Large intestine (tissue), 3 donors: ENCODE measurements around the gene EGFR. TPM values are rescaled to one million over a fixed set of nuclear protein-coding genes. Genes with fewer than 3 reads are reported as not detected.
A peak's percentile ranks its signal among the peaks of the same experiment; 100 is the strongest.

Experiments used
- DNase-seq, 2 donors: peaks; one replicate each; pipeline versions ENCODE4 v3.0.0 to v3.0.0-alpha.2; 2013
- H3K27ac ChIP-seq: one replicate; pipeline ENCODE4 v1.5.1; 2013; ENCODE audit warnings: low read length
- H3K27me3 ChIP-seq: 2 replicates; pipeline ENCODE4 v1.6.1; 2013; ENCODE audit warnings: low read length; ENCODE audit not compliant: control insufficient read depth, insufficient read depth
- H3K36me3 ChIP-seq: 2 replicates; pipeline ENCODE4 v1.6.1; 2013; ENCODE audit warnings: low read length; ENCODE audit not compliant: control insufficient read depth, insufficient read depth
- H3K4me1 ChIP-seq: one replicate; pipeline ENCODE4 v1.6.1; 2013; ENCODE audit warnings: low read length; ENCODE audit not compliant: control insufficient read depth, insufficient read depth
- H3K4me3 ChIP-seq: one replicate; pipeline ENCODE4 v1.5.1; 2013; ENCODE audit warnings: low read length
- H3K9me3 ChIP-seq: one replicate; pipeline ENCODE4 v1.6.1; 2013; ENCODE audit warnings: mild to moderate bottlenecking, low read depth, low read length, moderate library complexity; ENCODE audit not compliant: control insufficient read depth
- WGBS: methylation state at CpG from one replicate; pipeline ENCODE4 v1.1.5; 2013; ENCODE audit warnings: low lambda C conversion rate; ENCODE audit not compliant: insufficient coverage; 5-methylcytosine and 5-hydroxymethylcytosine counted together
- polyA plus RNA-seq: library from polyadenylated mRNA; unstranded; fragments of 120-200 nt; gene quantifications from one replicate; pipeline ENCODE4 v1.2.1, GENCODE V29; 2013

EGFR gene
- polyA plus RNA-seq, 1 donor = 22.9 TPM

- Histone ChIP-seq H3K4me1 (no peaks in the 10 kb centered on the region), H3K9me3 (no peaks in the 10 kb centered on the region), H3K4me3 (no peak overlapping the region), H3K27me3 (no peaks in the 10 kb centered on the region), H3K36me3 (no peaks in the 10 kb centered on the region), H3K27ac (no peak overlapping the region)
- DNase-seq = peak; percentile 14 to 19
- WGBS = 29% methylated on average over 1 of the region's 1 CpG
These were observed 31.0 kb upstream of the EGFR start for GRCh38 chr7:54987772-54988171.

- WGBS = no CpG with 5 or more reads among the region's 2 CpGs
- Histone ChIP-seq H3K27ac (no peak overlapping the region), H3K36me3 (no peaks in the 10 kb centered on the region), H3K4me3 (no peak overlapping the region), H3K9me3 (no peaks in the 10 kb centered on the region), H3K27me3 (no peaks in the 10 kb centered on the region), H3K4me1 (no peaks in the 10 kb centered on the region)
- no peak for DNase-seq
These were observed 30.3 kb upstream of the EGFR start for GRCh38 chr7:54988516-54988915.

GRCh38 chr7:54989453-54990225, 29.2 kb upstream of the EGFR start:
- Histone ChIP-seq H3K27me3 (no peaks in the 10 kb centered on the region), H3K4me1 (no peaks in the 10 kb centered on the region), H3K27ac (no peak overlapping the region), H3K9me3 (no peaks in the 10 kb centered on the region), H3K4me3 (no peak overlapping the region), H3K36me3 (no peaks in the 10 kb centered on the region)
- no peak for DNase-seq
- WGBS = 95% methylated on average over 4 of the region's 4 CpGs

GRCh38 chr7:54991341-54991740, 27.5 kb upstream of the EGFR start:
- Histone ChIP-seq H3K4me1 (peaks cover 4% of the 10 kb centered on the region), H3K27me3 (no peaks in the 10 kb centered on the region), H3K4me3 (no peak overlapping the region), H3K9me3 (no peaks in the 10 kb centered on the region), H3K36me3 (no peaks in the 10 kb centered on the region), H3K27ac (no peak overlapping the region)
- no peak for DNase-seq
- no CpG with 5 or more reads among the region's 13 CpGs for WGBS

GRCh38 chr7:54992871-54993475, 25.8 kb upstream of the EGFR start:
- no peak for DNase-seq
- Histone ChIP-seq H3K4me3 (no peak overlapping the region), H3K9me3 (no peaks in the 10 kb centered on the region), H3K27me3 (no peaks in the 10 kb centered on the region), H3K36me3 (no peaks in the 10 kb centered on the region), H3K27ac (no peak overlapping the region), H3K4me1 (peaks cover 4% of the 10 kb centered on the region)
- no CpG with 5 or more reads among the region's 4 CpGs for WGBS

GRCh38 chr7:54995166-54995565, 23.7 kb upstream of the EGFR start:
- no CpG with 5 or more reads among the region's 5 CpGs for WGBS
- Histone ChIP-seq H3K27ac (no peak overlapping the region), H3K4me1 (peaks cover 4% of the 10 kb centered on the region), H3K27me3 (no peaks in the 10 kb centered on the region), H3K4me3 (no peak overlapping the region), H3K36me3 (no peaks in the 10 kb centered on the region), H3K9me3 (no peaks in the 10 kb centered on the region)
- DNase-seq = no peak

- Histone ChIP-seq H3K27me3 (no peaks in the 10 kb centered on the region), H3K4me3 (no peak overlapping the region), H3K27ac (peak overlapping the region; percentile 43), H3K4me1 (peaks cover 4% of the 10 kb centered on the region), H3K9me3 (no peaks in the 10 kb centered on the region), H3K36me3 (no peaks in the 10 kb centered on the region)
- WGBS = 12% methylated on average over 4 of the region's 5 CpGs
- peak in 1 of 2 donors; percentile 66 for DNase-seq
These were observed 23.0 kb upstream of the EGFR start for GRCh38 chr7:54995610-54996363.

- H3K27me3 ChIP-seq = no peaks in the 10 kb centered on the region
- peaks cover 4% of the 10 kb centered on the region for H3K4me1 ChIP-seq
- DNase-seq = no peak
- no peak overlapping the region for H3K27ac ChIP-seq
- no peaks in the 10 kb centered on the region for H3K9me3 ChIP-seq
- no peaks in the 10 kb centered on the region for H3K36me3 ChIP-seq
- no peak overlapping the region for H3K4me3 ChIP-seq
These were observed 22.4 kb upstream of the EGFR start for GRCh38 chr7:54996391-54996790.

- Histone ChIP-seq H3K27ac (no peak overlapping the region), H3K4me1 (no peaks in the 10 kb centered on the region), H3K36me3 (no peaks in the 10 kb centered on the region), H3K4me3 (no peak overlapping the region), H3K9me3 (peaks cover 4% of the 10 kb centered on the region), H3K27me3 (no peaks in the 10 kb centered on the region)
- no CpG with 5 or more reads among the region's 29 CpGs for WGBS
- DNase-seq = no peak
These were observed 14.2 kb upstream of the EGFR start for GRCh38 chr7:55004579-55004978.

GRCh38 chr7:55005241-55005851, 13.5 kb upstream of the EGFR start:
- 80% methylated on average over 1 of the region's 37 CpGs for WGBS
- Histone ChIP-seq H3K27me3 (no peaks in the 10 kb centered on the region), H3K9me3 (peaks cover 4% of the 10 kb centered on the region), H3K4me3 (no peak overlapping the region), H3K36me3 (no peaks in the 10 kb centered on the region), H3K4me1 (no peaks in the 10 kb centered on the region), H3K27ac (no peak overlapping the region)
- DNase-seq = no peak
